A549 (cell line): ENCODE data around the gene FBXL20. TPM values are rescaled to one million over a fixed set of nuclear protein-coding genes. Genes with fewer than 3 reads are reported as not detected.
A peak's percentile ranks its signal among the peaks of the same experiment; 100 is the strongest.

Source experiments
- ATAC-seq, 2 experiments: fragments of 200-7000 bp in 1 of 2; fragments of >200 bp in 1 of 2; cut with Nextera tagmentation in 1 of 2; cut with Tn5 transposase in 1 of 2; 3 replicates each; pipeline versions ENCODE4 v1.8.0 to v1.9.1; 2018 to 2020; ENCODE audit warnings: mild to moderate bottlenecking in 1 of 2, moderate library complexity in 1 of 2
- CTCF ChIA-PET: fragments of 300-600 bp; sonication (Branson Sonifier 250); formaldehyde crosslinking; extraction: SDS; loops from one replicate; lab custom pipeline; 2021; ENCODE audit warnings: antibody characterized with exemption, inconsistent platforms; lab: Yijun Ruan, JAX
- POLR2A ChIA-PET: fragments of 350-600 bp; formaldehyde crosslinking; extraction: SDS; loops from one replicate; lab custom pipeline; 2021; ENCODE audit warnings: antibody characterized with exemption, inconsistent platforms; lab: Yijun Ruan, JAX
- DNase-seq, 2 experiments: peaks; one replicate each; pipeline versions ENCODE4 v3.0.0 to v3.0.0-alpha.2; 2011 to 2016; ENCODE audit warnings: low read depth in 1 of 2, low spot score in 1 of 2
- FAIRE-seq: peaks from 2 replicates; lab custom pipeline; 2011; peaks lifted over from hg19 to GRCh38; lab: Jason Lieb, UNC
- H3K27ac ChIP-seq, 2 experiments: fragments of >200 bp; sonication (Bioruptor Twin); formaldehyde crosslinking; 3 replicates each; pipeline ENCODE4 v1.5.1; 2016 to 2017
- H3K4me1 ChIP-seq: fragments of >200 bp; sonication (Bioruptor Twin); formaldehyde crosslinking; 3 replicates; pipeline ENCODE4 v1.6.1; 2016
- H3K4me2 ChIP-seq: fragments of >200 bp; sonication (Bioruptor Twin); formaldehyde crosslinking; 3 replicates; pipeline ENCODE4 v1.6.1; 2016
- H3K4me3 ChIP-seq: fragments of >200 bp; sonication (Bioruptor Twin); formaldehyde crosslinking; 3 replicates; pipeline ENCODE4 v1.5.1; 2016
- H3K9me3 ChIP-seq: fragments of >200 bp; sonication (Bioruptor Twin); formaldehyde crosslinking; 3 replicates; pipeline ENCODE4 v1.6.1; 2016
- CBX2 ChIP-seq: fragments of 200-600 bp; sonication (generic); IDR thresholded peaks from 2 replicates; pipeline ENCODE4 v1.6.1; 2016; ENCODE audit warnings: low read depth, mild to moderate bottlenecking, borderline replicate concordance
- CHD4 ChIP-seq: fragments of 200-600 bp; sonication (generic); IDR thresholded peaks from 2 replicates; pipeline ENCODE4 v1.6.1; 2016; ENCODE audit warnings: antibody characterized with exemption, mild to moderate bottlenecking, borderline replicate concordance
- CTCF ChIP-seq: fragments of >200 bp; sonication (Bioruptor Twin); formaldehyde crosslinking; IDR thresholded peaks from 3 replicates; pipeline ENCODE4 v1.5.1; 2016
- EHF ChIP-seq: fragments of 250-450 bp; sonication (Bioruptor Pico); IDR thresholded peaks from 2 replicates; pipeline ENCODE4 v1.5.0; 2020; ENCODE audit warnings: mild to moderate bottlenecking
- HDAC2 ChIP-seq: fragments of 200-600 bp; sonication (generic); IDR thresholded peaks from 2 replicates; pipeline ENCODE4 v1.6.1; 2016
- JUNB ChIP-seq: fragments of >200 bp; sonication (Bioruptor Twin); formaldehyde crosslinking; IDR thresholded peaks from 2 replicates; pipeline ENCODE4 v1.6.1; 2016
- KDM1A ChIP-seq: fragments of 200-600 bp; sonication (generic); IDR thresholded peaks from 2 replicates; pipeline ENCODE4 v1.6.1; 2016; ENCODE audit warnings: low read depth, mild to moderate bottlenecking
- MAFK ChIP-seq: fragments of 450-650 bp; IDR thresholded peaks from 2 replicates; pipeline ENCODE4 v1.6.1; 2014; ENCODE audit not compliant: partially characterized antibody
- NR3C1 ChIP-seq: fragments of >200 bp; sonication (Bioruptor Twin); formaldehyde crosslinking; IDR thresholded peaks from 3 replicates; pipeline ENCODE4 v1.6.1; 2017
- POLR2A ChIP-seq: IDR thresholded peaks from 2 replicates; pipeline ENCODE4 v1.6.1; 2012; ENCODE audit warnings: mild to moderate bottlenecking, low read length
- RAD21 ChIP-seq, 2 experiments: fragments of >200 bp in 1 of 2; sonication (Bioruptor Twin) in 1 of 2; formaldehyde crosslinking in 1 of 2; IDR thresholded peaks in 1 of 2; conservative IDR thresholded peaks in 1 of 2; 2 replicates in 1 of 2; 3 replicates in 1 of 2; pipeline ENCODE4 v1.6.1; 2012 to 2018; ENCODE audit warnings: inconsistent platforms in 1 of 2
- RARB ChIP-seq: fragments of 250-450 bp; sonication (Bioruptor Pico); IDR thresholded peaks from 2 replicates; pipeline ENCODE4 v1.8.0; 2021; ENCODE audit warnings: mild to moderate bottlenecking, moderate library complexity
- RFX5 ChIP-seq: fragments of 450-650 bp; IDR thresholded peaks from 2 replicates; pipeline ENCODE4 v1.7.1; 2014; ENCODE audit warnings: antibody characterized with exemption, mild to moderate bottlenecking, moderate library complexity
- SREBF2 ChIP-seq: fragments of 450-650 bp; IDR thresholded peaks from 2 replicates; pipeline ENCODE4 v1.6.1; 2014; ENCODE audit warnings: mild to moderate bottlenecking, moderate library complexity
- TP53 ChIP-seq: fragments of 250-450 bp; sonication (Bioruptor Pico); IDR thresholded peaks from 2 replicates; pipeline ENCODE4 v1.5.0; 2021; ENCODE audit warnings: mild to moderate bottlenecking, moderate library complexity
- ZC3H11A ChIP-seq: fragments of 450-650 bp; IDR thresholded peaks from 2 replicates; pipeline ENCODE4 v1.6.1; 2014; ENCODE audit warnings: antibody characterized with exemption, mild to moderate bottlenecking
- ZFP36 ChIP-seq: fragments of 450-650 bp; IDR thresholded peaks from 2 replicates; pipeline ENCODE4 v1.6.1; 2014; ENCODE audit warnings: borderline replicate concordance; ENCODE audit not compliant: partially characterized antibody
- WGBS: methylation state at CpG from one replicate; pipeline ENCODE4 v1.1.6; 2017; ENCODE audit errors: missing lambda C conversion rate; 5-methylcytosine and 5-hydroxymethylcytosine counted together
- polyA plus RNA-seq, 4 experiments: library from polyadenylated mRNA; depleted of rRNA in 3 of 4; stranded (reverse); fragments of >200 nt; fragmentation: RNase III in 1 of 4; extraction: RNeasy Plus Mini Kit Qiagen cat#74134 plus additional on column Dnase treatment in 1 of 4; gene quantifications; 2 replicates in 3 of 4; 3 replicates in 1 of 4; pipeline ENCODE4 v1.2.3, GENCODE V29; 2011 to 2017

FBXL20 gene
- polyA plus RNA-seq, 2 of the 4 experiments (the other 2 are of a cell fraction): 5.7 to 6.7 TPM

- TF ChIP-seq TP53 (CRISPR knock-in tag) (no peak), MAFK (peak; percentile 69)
- Histone ChIP-seq H3K27ac (no peak overlapping the region), H3K4me2 (peak overlapping the region; percentile 83), H3K9me3 (no peaks in the 10 kb centered on the region), H3K4me1 (peaks cover 27% of the 10 kb centered on the region), H3K4me3 (peak overlapping the region; percentile 90; the same call in 1 of the 3 replicates)
- ChIA-PET CTCF (interaction anchor here (0.9 to 1.8 kb wide), 5 partner anchors 148 to 235 kb away, joined by 3 to 8 read pairs (median 3); no protein-coding TSS in a partner anchor), POLR2A (no interaction called here)
- FAIRE-seq (no peak), DNase-seq (no peak), ATAC-seq (no peak)
- WGBS: 67% methylated on average over 4 of the region's 4 CpGs
Measured at GRCh38 chr17:39399791-39400190, 1.6 kb downstream of the FBXL20 start.

GRCh38 chr17:39393736-39394135 is 7.7 kb downstream of the FBXL20 start:
- H3K4me3 ChIP-seq: no peak overlapping the region
- no peak overlapping the region for H3K27ac ChIP-seq
- CTCF ChIA-PET: interaction anchor here (0.7 to 1.8 kb wide), 5 partner anchors 27 to 529 kb away, joined by 3 read pairs; no protein-coding TSS in a partner anchor
- WGBS: 87% methylated on average over 2 of the region's 2 CpGs
- no peak for DNase-seq
- no peak for FAIRE-seq
- POLR2A ChIA-PET: interaction anchor here (0.6 to 0.7 kb wide), 2 partner anchors 8 to 57 kb away, joined by 4 to 5 read pairs; partner anchors contain the start of gene MED1
- no peaks in the 10 kb centered on the region for H3K9me3 ChIP-seq
- no peak overlapping the region for H3K4me2 ChIP-seq
- TF ChIP-seq CTCF (peak; percentile 25), JUNB (no peak), RAD21 (conservative IDR thresholded peaks at IDR 0.05 in 1 of 2, IDR thresholded peaks at IDR 0.05 in 1 of 2) (peak; percentile 30 to 53; a peak in 3 of 5 replicates)
- H3K4me1 ChIP-seq: no peaks in the 10 kb centered on the region
- no peak for ATAC-seq

- no peak overlapping the region for H3K27ac ChIP-seq
- no peak for DNase-seq
- 90% methylated on average over 5 of the region's 5 CpGs for WGBS
- no peaks in the 10 kb centered on the region for H3K9me3 ChIP-seq
- TF ChIP-seq CHD4 (no peak), HDAC2 (no peak), RARB (CRISPR knock-in tag) (no peak), CBX2 (no peak), NR3C1 (no peak)
- CTCF ChIA-PET: interaction anchor here (0.6 to 1.8 kb wide), 4 partner anchors 9 to 1006 kb away, joined by 3 to 7 read pairs (median 4); no protein-coding TSS in a partner anchor
- no peak overlapping the region for H3K4me2 ChIP-seq
- no peaks in the 10 kb centered on the region for H3K4me1 ChIP-seq
- ATAC-seq: no peak
- H3K4me3 ChIP-seq: no peak overlapping the region
- FAIRE-seq: no peak
- POLR2A ChIA-PET: no interaction called here
Measured at GRCh38 chr17:39391448-39391847, 10.0 kb downstream of the FBXL20 start.

- Histone ChIP-seq H3K4me2 (no peak overlapping the region), H3K4me1 (no peaks in the 10 kb centered on the region), H3K9me3 (no peaks in the 10 kb centered on the region), H3K4me3 (no peak overlapping the region), H3K27ac (no peak overlapping the region)
- DNase-seq (no peak), FAIRE-seq (no peak), ATAC-seq (no peak; a peak in 1 of 6 replicates)
- CTCF ChIA-PET: interaction anchor here (1.0 kb wide), 1 partner anchor 19 kb away, joined by 3 read pairs; no protein-coding TSS in a partner anchor
- no peak for TF ChIP-seq KDM1A
- TF ChIP-seq RFX5: no peak
- no peak for TF ChIP-seq HDAC2
- TF ChIP-seq POLR2A: no peak
- no peak for TF ChIP-seq ZC3H11A
- TF ChIP-seq EHF (CRISPR knock-in tag): no peak
- no peak for TF ChIP-seq ZFP36
- no peak for TF ChIP-seq SREBF2
- POLR2A ChIA-PET: interaction anchor here (0.5 kb wide), 1 partner anchor 21 kb away, joined by 5 read pairs; no protein-coding TSS in a partner anchor
- 92% methylated on average over 6 of the region's 6 CpGs for WGBS
Measured at GRCh38 chr17:39385040-39385439, 16.4 kb downstream of the FBXL20 start.
